Osteocyte (in vitro differentiated cells): ENCODE measurements around the gene ATXN7. TPM values are rescaled to one million over a fixed set of nuclear protein-coding genes. Genes with fewer than 3 reads are reported as not detected.
A peak's percentile ranks its signal among the peaks of the same experiment; 100 is the strongest.

Experiments
- DNase-seq: peaks from one replicate; pipeline ENCODE4 v3.0.0; 2021; ENCODE audit warnings: mixed read lengths; ENCODE audit not compliant: unreplicated experiment; ENCODE audit errors: extremely low spot score
- H3K27ac Mint-ChIP-seq: one replicate; pipeline ENCODE4 v1.8.0; 2021; ENCODE audit warnings: mild to moderate bottlenecking, mixed read lengths; ENCODE audit not compliant: unreplicated experiment
- H3K27me3 Mint-ChIP-seq: one replicate; pipeline ENCODE4 v1.8.0; 2021; ENCODE audit warnings: mixed read lengths; ENCODE audit not compliant: unreplicated experiment
- H3K36me3 Mint-ChIP-seq: one replicate; pipeline ENCODE4 v1.8.0; 2021; ENCODE audit warnings: mixed read lengths; ENCODE audit not compliant: unreplicated experiment
- H3K4me1 Mint-ChIP-seq: one replicate; pipeline ENCODE4 v1.8.0; 2021; ENCODE audit warnings: mixed read lengths; ENCODE audit not compliant: unreplicated experiment
- H3K4me3 Mint-ChIP-seq: one replicate; pipeline ENCODE4 v1.8.0; 2021; ENCODE audit warnings: mild to moderate bottlenecking, moderate library complexity, mixed read lengths; ENCODE audit not compliant: unreplicated experiment
- H3K9me3 Mint-ChIP-seq: one replicate; pipeline ENCODE4 v1.8.0; 2021; ENCODE audit warnings: mixed read lengths; ENCODE audit not compliant: unreplicated experiment
- total RNA-seq: library from RNA; stranded (reverse); gene quantifications from 2 replicates; pipeline ENCODE4 v1.2.1, GENCODE V29; 2021
- TF ChIP-seq, protein P1 (sequence below): fragments of 200-600 bp; sonication (generic); IDR thresholded peaks from 2 replicates; pipeline ENCODE4 v1.5.0; 2021; ENCODE audit warnings: antibody characterized with exemption, mild to moderate bottlenecking, moderate library complexity

ATXN7 gene
- total RNA-seq, 1 donor from 2014 or later: 22.7 TPM

DNA sequence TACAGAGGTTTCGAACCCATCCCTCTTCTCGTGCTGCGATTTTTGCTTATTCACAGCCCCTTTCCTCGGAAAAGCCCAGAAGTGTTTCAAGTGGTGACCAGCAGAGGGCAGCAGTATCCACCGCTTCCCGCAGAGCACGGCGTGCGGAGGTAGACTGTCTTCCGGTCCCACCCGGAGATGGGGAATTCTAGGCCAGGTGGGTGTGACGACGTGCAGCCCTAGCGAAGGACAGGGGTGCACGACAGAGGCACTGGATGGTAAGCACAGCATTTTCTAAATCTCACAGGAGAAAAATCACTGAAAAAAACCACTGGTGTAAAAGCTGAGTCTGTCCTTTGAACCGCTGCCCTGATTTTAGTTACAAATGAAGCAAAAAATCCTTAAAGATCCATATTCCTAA, 167.1 kb downstream of the ATXN7 start:
- H3K27me3 Mint-ChIP-seq: peaks cover 35% of the 10 kb centered on the region

DNA sequence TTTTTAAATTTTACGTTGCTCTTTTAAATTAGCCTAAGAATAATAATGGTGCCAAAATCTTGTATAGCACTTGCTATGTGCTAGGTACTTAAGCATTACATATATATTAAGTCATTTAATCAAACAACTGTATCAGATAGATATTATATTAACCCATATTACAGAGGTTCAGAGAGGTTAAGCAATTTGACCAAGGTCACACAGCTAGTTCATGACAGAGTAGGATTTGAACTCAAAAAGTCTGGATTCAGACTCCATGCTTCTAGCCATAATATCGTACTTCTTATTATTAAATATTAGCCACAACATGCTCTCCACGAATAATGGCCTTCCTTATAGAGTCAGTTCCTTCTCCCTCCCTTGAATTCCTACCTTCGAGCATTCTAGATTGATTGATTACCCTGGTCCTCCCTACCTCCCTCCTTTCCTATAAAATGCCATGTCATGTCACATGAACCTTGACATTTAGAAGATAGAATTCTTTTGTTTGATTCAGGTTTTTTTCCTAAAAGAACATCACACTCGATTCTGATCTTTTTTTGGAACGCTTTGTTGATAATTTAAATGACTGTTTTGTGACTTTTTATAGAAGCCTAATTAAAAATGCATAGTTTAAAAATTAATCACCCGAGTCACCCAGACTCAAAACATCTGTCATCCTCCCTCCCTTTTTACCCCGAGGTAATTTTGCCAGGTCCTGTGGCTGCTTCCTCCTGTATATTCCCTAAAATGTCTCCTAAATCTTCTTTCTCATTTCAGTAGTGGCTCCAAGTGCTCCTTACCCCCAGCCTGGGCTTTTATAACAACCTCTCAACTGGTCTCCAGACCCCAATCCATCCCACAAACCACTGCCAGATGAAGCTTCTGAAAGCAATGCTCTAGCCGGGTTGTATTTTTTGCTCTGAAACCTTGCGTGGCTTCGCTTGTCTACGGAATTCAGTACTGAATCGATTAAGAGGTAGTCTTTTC, 168.2 kb downstream of the ATXN7 start:
- TF ChIP-seq, protein P1, sequence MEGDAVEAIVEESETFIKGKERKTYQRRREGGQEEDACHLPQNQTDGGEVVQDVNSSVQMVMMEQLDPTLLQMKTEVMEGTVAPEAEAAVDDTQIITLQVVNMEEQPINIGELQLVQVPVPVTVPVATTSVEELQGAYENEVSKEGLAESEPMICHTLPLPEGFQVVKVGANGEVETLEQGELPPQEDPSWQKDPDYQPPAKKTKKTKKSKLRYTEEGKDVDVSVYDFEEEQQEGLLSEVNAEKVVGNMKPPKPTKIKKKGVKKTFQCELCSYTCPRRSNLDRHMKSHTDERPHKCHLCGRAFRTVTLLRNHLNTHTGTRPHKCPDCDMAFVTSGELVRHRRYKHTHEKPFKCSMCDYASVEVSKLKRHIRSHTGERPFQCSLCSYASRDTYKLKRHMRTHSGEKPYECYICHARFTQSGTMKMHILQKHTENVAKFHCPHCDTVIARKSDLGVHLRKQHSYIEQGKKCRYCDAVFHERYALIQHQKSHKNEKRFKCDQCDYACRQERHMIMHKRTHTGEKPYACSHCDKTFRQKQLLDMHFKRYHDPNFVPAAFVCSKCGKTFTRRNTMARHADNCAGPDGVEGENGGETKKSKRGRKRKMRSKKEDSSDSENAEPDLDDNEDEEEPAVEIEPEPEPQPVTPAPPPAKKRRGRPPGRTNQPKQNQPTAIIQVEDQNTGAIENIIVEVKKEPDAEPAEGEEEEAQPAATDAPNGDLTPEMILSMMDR: no peak
- Mint-ChIP-seq H3K27me3 (peaks cover 32% of the 10 kb centered on the region), H3K36me3 (no peaks in the 10 kb centered on the region), H3K4me3 (no peak overlapping the region), H3K27ac (no peak overlapping the region), H3K4me1 (peaks cover 10% of the 10 kb centered on the region), H3K9me3 (peaks cover 7% of the 10 kb centered on the region)
- no peak for DNase-seq

More for the DNA sequence above, 167.1 kb downstream of the ATXN7 start:
- DNase-seq: peak; percentile 91
- no peaks in the 10 kb centered on the region for H3K36me3 Mint-ChIP-seq
- H3K9me3 Mint-ChIP-seq: peaks cover 7% of the 10 kb centered on the region
- TF ChIP-seq, protein P1: peak; percentile 93
- H3K27ac Mint-ChIP-seq: peak overlapping the region; percentile 65
- peaks cover 10% of the 10 kb centered on the region for H3K4me1 Mint-ChIP-seq
- H3K4me3 Mint-ChIP-seq: peak overlapping the region; percentile 70

DNA sequence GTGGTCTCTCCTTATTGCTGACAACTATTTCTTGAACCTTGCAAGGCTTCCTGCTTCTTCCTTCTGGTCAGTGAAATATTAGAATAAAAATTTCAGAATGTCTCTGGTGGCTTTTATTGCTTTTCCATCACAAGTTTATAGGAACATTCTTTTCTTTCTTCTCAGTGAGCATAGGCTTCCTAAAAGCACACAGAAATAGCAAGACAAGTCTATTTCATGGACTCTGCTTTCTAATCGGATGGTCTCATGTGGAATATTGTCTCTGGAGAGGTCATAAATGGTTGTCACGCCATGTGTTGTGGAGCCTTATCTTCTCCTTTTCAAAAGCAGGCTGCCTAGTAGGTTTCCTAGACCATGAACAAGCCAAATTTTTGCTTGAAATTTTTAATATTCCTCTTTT, 169.4 kb downstream of the ATXN7 start:
- Mint-ChIP-seq H3K27me3 (peaks cover 20% of the 10 kb centered on the region), H3K4me3 (no peak overlapping the region), H3K36me3 (no peaks in the 10 kb centered on the region), H3K9me3 (peaks cover 7% of the 10 kb centered on the region), H3K4me1 (peaks cover 10% of the 10 kb centered on the region), H3K27ac (no peak overlapping the region)
- no peak for DNase-seq
- TF ChIP-seq, protein P1: no peak

DNA sequence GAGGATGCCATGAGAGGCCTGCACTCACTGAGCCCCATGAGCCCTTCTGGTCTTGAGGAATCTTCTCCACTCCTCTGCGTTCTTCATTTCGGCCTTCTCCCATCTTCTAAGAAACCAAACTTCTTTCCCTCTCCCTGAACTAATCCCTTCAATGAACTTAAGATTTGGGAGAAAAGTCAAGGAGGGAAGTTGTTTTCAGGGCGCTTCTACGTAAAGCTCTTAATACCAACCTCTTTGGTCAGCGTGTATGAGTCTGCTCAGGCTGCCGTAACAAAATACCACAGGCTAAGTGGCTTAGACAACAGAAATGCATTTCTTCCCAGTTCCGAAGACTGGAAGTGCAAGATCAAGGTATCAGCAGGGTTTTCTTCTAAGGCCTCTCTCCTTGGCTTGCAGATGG, 173.4 kb downstream of the ATXN7 start:
- TF ChIP-seq, protein P1: no peak
- Mint-ChIP-seq H3K27me3 (peaks cover 8% of the 10 kb centered on the region), H3K27ac (no peak overlapping the region), H3K36me3 (no peaks in the 10 kb centered on the region), H3K4me3 (no peak overlapping the region), H3K9me3 (peaks cover 7% of the 10 kb centered on the region), H3K4me1 (peaks cover 2% of the 10 kb centered on the region)
- no peak for DNase-seq

DNA sequence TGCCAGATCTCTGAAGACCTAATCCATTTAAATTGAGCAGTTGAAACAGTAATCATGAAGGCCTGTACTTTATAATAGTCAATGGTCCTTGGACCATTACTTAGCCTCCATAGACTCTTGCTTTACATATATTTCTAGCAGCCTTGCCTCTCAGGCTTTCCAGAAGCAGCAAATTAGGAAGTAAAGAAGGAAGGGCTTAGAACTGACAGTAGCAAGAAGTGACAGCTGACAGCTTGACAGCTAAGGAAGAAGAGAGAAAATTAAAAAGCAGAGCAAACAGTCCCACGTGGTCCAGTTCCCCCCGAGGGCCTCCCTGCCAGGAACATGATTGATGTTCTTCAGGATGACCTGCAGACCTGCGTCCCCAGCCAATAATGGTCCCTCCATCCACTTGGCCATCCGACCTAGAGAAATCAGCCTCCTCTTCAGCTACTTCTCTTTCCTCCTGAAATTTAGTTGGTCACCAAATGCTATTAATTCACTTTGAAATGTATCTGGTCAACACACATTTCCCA, 174.6 kb downstream of the ATXN7 start:
- DNase-seq: no peak
- peaks cover 7% of the 10 kb centered on the region for H3K9me3 Mint-ChIP-seq
- H3K27me3 Mint-ChIP-seq: peaks cover 8% of the 10 kb centered on the region
- no peaks in the 10 kb centered on the region for H3K4me1 Mint-ChIP-seq
- H3K4me3 Mint-ChIP-seq: no peak overlapping the region
- H3K27ac Mint-ChIP-seq: no peak overlapping the region
- H3K36me3 Mint-ChIP-seq: no peaks in the 10 kb centered on the region
- TF ChIP-seq, protein P1: no peak
